HCT116 (cell line): ENCODE data around the gene ACRBP. TPM values are rescaled to one million over a fixed set of nuclear protein-coding genes. Genes with fewer than 3 reads are reported as not detected.

Experiments
- ATAC-seq: fragments of 200-7000 bp; cut with Tn5 transposase; 2 replicates; pipeline ENCODE4 v1.9.1; 2020; ENCODE audit warnings: mild to moderate bottlenecking, moderate library complexity
- BruUV-seq: library from RNA; stranded (reverse); fragments of 400-500 nt; replicated peaks from 2 replicates; lab custom pipeline; 2021; lab: Mats Ljungman, UMichigan
- CTCF ChIA-PET: fragments of 300-600 bp; sonication (Branson Sonifier 250); formaldehyde crosslinking; loops from one replicate; lab custom pipeline; 2021; ENCODE audit warnings: antibody characterized with exemption; lab: Charles Lee
- POLR2A ChIA-PET: fragments of 300-600, 350-600 bp; sonication (Branson Sonifier 250); formaldehyde crosslinking; loops from one replicate; lab custom pipeline; 2021; ENCODE audit warnings: antibody characterized with exemption; lab: Charles Lee
- RAD21 ChIA-PET, 2 experiments: fragments of 300-600 bp; sonication (Branson Sonifier 250); formaldehyde crosslinking; loops; one replicate each; lab custom pipeline; 2023; ENCODE audit warnings: low total read pairs in 2 of 2; ENCODE audit not compliant: uncharacterized antibody in 2 of 2, unreplicated experiment in 2 of 2, low non-redundant PET in 1 of 2; lab: Charles Lee
- DNase-seq: peaks from one replicate; pipeline ENCODE4 v3.0.0-alpha.2; 2010; ENCODE audit warnings: low read depth, low spot score
- H2AFZ ChIP-seq: fragments of 200-600 bp; shearing (Covaris generic), sonication (generic); 2 replicates; pipeline ENCODE4 v1.6.1; 2017; ENCODE audit warnings: low read depth, mixed run types, mixed read lengths, antibody characterized with exemption, low read length; ENCODE audit not compliant: poor library complexity, severe bottlenecking
- H3K27ac ChIP-seq: 2 replicates; pipeline ENCODE4 v1.5.1; 2012; ENCODE audit warnings: low read depth, low read length
- H3K27me3 ChIP-seq: fragments of 200-600 bp; sonication (generic); 2 replicates; pipeline ENCODE4 v1.6.1; 2016; ENCODE audit warnings: mixed run types, low read length, mixed read lengths; ENCODE audit not compliant: insufficient read depth
- H3K36me3 ChIP-seq, 2 experiments: fragments of 200-500 bp in 1 of 2; fragments of 200-600 bp in 1 of 2; sonication (Bioruptor generic) in 1 of 2; sonication (generic) in 1 of 2; 2 replicates each; pipeline versions ENCODE4 v1.5.1 to v1.6.1; 2014 to 2016; ENCODE audit warnings: low read length in 2 of 2, inconsistent platforms in 1 of 2, mixed read lengths in 1 of 2, mixed run types in 1 of 2; ENCODE audit not compliant: insufficient read depth in 2 of 2, control insufficient read depth in 1 of 2
- H3K4me1 ChIP-seq, 2 experiments: fragments of 200-600 bp in 1 of 2; sonication (generic) in 1 of 2; 2 replicates each; pipeline versions ENCODE4 v1.5.1 to v1.6.1; 2012 to 2017; ENCODE audit warnings: low read length in 2 of 2, inconsistent platforms in 1 of 2, mild to moderate bottlenecking in 1 of 2, mixed read lengths in 1 of 2, mixed run types in 1 of 2, moderate library complexity in 1 of 2; ENCODE audit not compliant: insufficient read depth in 2 of 2, control insufficient read depth in 1 of 2
- H3K4me2 ChIP-seq: fragments of 200-600 bp; sonication (generic); 2 replicates; pipeline ENCODE4 v1.6.1; 2017; ENCODE audit warnings: mixed run types, low read length, mixed read lengths
- H3K4me3 ChIP-seq, 2 experiments: fragments of 200-600 bp in 1 of 2; sonication (generic) in 1 of 2; replicated peaks in 1 of 2; 2 replicates each; pipeline ENCODE4 v1.5.1; 2011 to 2016; ENCODE audit warnings: low read length in 2 of 2, control low read depth in 1 of 2, low read depth in 1 of 2, mild to moderate bottlenecking in 1 of 2, mixed read lengths in 1 of 2, mixed run types in 1 of 2
- H3K79me2 ChIP-seq: fragments of 200-600 bp; sonication (generic); 2 replicates; pipeline ENCODE4 v1.6.1; 2017; ENCODE audit warnings: mild to moderate bottlenecking, mixed run types, low read length, moderate library complexity, mixed read lengths; ENCODE audit not compliant: insufficient read depth
- H3K9ac ChIP-seq: fragments of 200-600 bp; sonication (generic); 2 replicates; pipeline ENCODE4 v1.6.1; 2016; ENCODE audit warnings: low read length, mixed read lengths
- H3K9me2 ChIP-seq: fragments of 200-600 bp; sonication (generic), shearing (Covaris generic); 2 replicates; pipeline ENCODE4 v1.6.1; 2017; ENCODE audit warnings: mixed run types, mild to moderate bottlenecking, moderate library complexity; ENCODE audit not compliant: insufficient read depth
- H3K9me3 ChIP-seq, 2 experiments: fragments of 200-500 bp in 1 of 2; fragments of 200-600 bp in 1 of 2; sonication (Bioruptor generic) in 1 of 2; sonication (generic) in 1 of 2; 2 replicates each; pipeline ENCODE4 v1.6.1; 2014 to 2017; ENCODE audit warnings: low read length in 2 of 2, mixed read lengths in 2 of 2, inconsistent platforms in 1 of 2, low read depth in 1 of 2, mild to moderate bottlenecking in 1 of 2, mixed run types in 1 of 2, moderate library complexity in 1 of 2; ENCODE audit not compliant: control insufficient read depth in 1 of 2, insufficient read depth in 1 of 2
- H4K20me1 ChIP-seq: fragments of 200-600 bp; sonication (generic), shearing (Covaris generic); 2 replicates; pipeline ENCODE4 v1.6.1; 2017; ENCODE audit warnings: mixed run types, mild to moderate bottlenecking, moderate library complexity; ENCODE audit not compliant: insufficient read depth
- CEBPB ChIP-seq: IDR thresholded peaks from 2 replicates; pipeline ENCODE4 v1.6.1; 2012; ENCODE audit warnings: low read depth
- EGR1 ChIP-seq: IDR thresholded peaks from 2 replicates; pipeline ENCODE4 v1.6.1; 2012; ENCODE audit warnings: low read depth
- ELF1 ChIP-seq: IDR thresholded peaks from 2 replicates; pipeline ENCODE4 v1.6.1; 2012; ENCODE audit warnings: low read depth, borderline replicate concordance
- EZH2 ChIP-seq: fragments of 200-600 bp; sonication (generic); IDR thresholded peaks from 2 replicates; pipeline ENCODE4 v1.6.1; 2017; ENCODE audit warnings: antibody characterized with exemption, mixed run types
- EZH2phosphoT487 ChIP-seq: fragments of 200-600 bp; IDR thresholded peaks from 2 replicates; pipeline ENCODE4 v1.6.1; 2018; ENCODE audit warnings: antibody characterized with exemption, borderline replicate concordance
- FOSL1 ChIP-seq: IDR thresholded peaks from 2 replicates; pipeline ENCODE4 v1.6.1; 2012; ENCODE audit warnings: low read depth
- JUND ChIP-seq: IDR thresholded peaks from 2 replicates; pipeline ENCODE4 v1.6.1; 2012
- POLR2A ChIP-seq: IDR thresholded peaks from 2 replicates; pipeline ENCODE4 v1.7.0; 2011; ENCODE audit warnings: borderline replicate concordance; ENCODE audit not compliant: insufficient read depth, insufficient read length; ENCODE audit errors: extremely low read depth
- POLR2AphosphoS5 ChIP-seq: IDR thresholded peaks from 2 replicates; pipeline ENCODE4 v1.6.1; 2011; ENCODE audit warnings: mild to moderate bottlenecking, low read depth, low read length, moderate library complexity
- RAD21 ChIP-seq: IDR thresholded peaks from 2 replicates; pipeline ENCODE4 v1.6.1; 2012; ENCODE audit warnings: low read depth, mild to moderate bottlenecking
- SIN3A ChIP-seq: IDR thresholded peaks from 2 replicates; pipeline ENCODE4 v1.6.1; 2012; ENCODE audit warnings: low read depth
- SP1 ChIP-seq: IDR thresholded peaks from 2 replicates; pipeline ENCODE4 v1.6.1; 2012; ENCODE audit warnings: low read depth
- SRF ChIP-seq: IDR thresholded peaks from 2 replicates; pipeline ENCODE4 v1.6.1; 2012; ENCODE audit warnings: low read depth
- TCF7L2 ChIP-seq: IDR thresholded peaks from 2 replicates; pipeline ENCODE4 v1.7.0; 2011; ENCODE audit warnings: borderline replicate concordance, inconsistent platforms; ENCODE audit not compliant: insufficient read depth, insufficient read length; ENCODE audit errors: extremely low read depth
- ZFX ChIP-seq: fragments of 450-650 bp; IDR thresholded peaks from 2 replicates; pipeline ENCODE4 v1.6.1; 2017
- ZNF274 ChIP-seq: fragments of 200-500 bp; sonication (Bioruptor generic); IDR thresholded peaks from 2 replicates; pipeline ENCODE4 v1.6.1; 2014; ENCODE audit warnings: mild to moderate bottlenecking, low read depth, low read length, inconsistent platforms
- intact Hi-C: fragments of 100-400 bp; cut with micrococcal nuclease; formaldehyde crosslinking; loops from 2 replicates; pipeline ENCODE4 v1.10.0; 2022
- total RNA-seq: library from RNA; stranded (reverse); gene quantifications from one replicate; pipeline ENCODE4 v1.2.1, GENCODE V29; 2021; ENCODE audit not compliant: unreplicated experiment
- TF ChIP-seq, protein P1 (sequence below): IDR thresholded peaks from 2 replicates; pipeline ENCODE4 v1.6.1; 2012
- TF ChIP-seq, protein P2 (sequence below): IDR thresholded peaks from 2 replicates; pipeline ENCODE4 v1.6.1; 2012; ENCODE audit warnings: low read depth
- TF ChIP-seq, protein P3 (sequence below), 3 experiments: fragments of 200-600 bp in 1 of 3; sonication (generic) in 1 of 3; IDR thresholded peaks in 2 of 3; conservative IDR thresholded peaks in 1 of 3; 2 replicates each; pipeline ENCODE4 v1.5.1; 2012 to 2017; ENCODE audit warnings: low read depth in 2 of 3, low read length in 2 of 3, antibody characterized with exemption in 1 of 3, borderline replicate concordance in 1 of 3, control low read depth in 1 of 3, mild to moderate bottlenecking in 1 of 3, mixed read lengths in 1 of 3, mixed run types in 1 of 3, moderate library complexity in 1 of 3; ENCODE audit not compliant: insufficient read depth in 1 of 3
- TF ChIP-seq, protein P4 (sequence below): IDR thresholded peaks from 2 replicates; pipeline ENCODE4 v1.6.1; 2011; ENCODE audit warnings: mild to moderate bottlenecking, low read length, moderate library complexity; ENCODE audit not compliant: insufficient replicate concordance; ENCODE audit errors: extremely low read depth

Gene ACRBP
- total RNA-seq, 1 experiment from 2014 or later = 1.0 TPM

DNA sequence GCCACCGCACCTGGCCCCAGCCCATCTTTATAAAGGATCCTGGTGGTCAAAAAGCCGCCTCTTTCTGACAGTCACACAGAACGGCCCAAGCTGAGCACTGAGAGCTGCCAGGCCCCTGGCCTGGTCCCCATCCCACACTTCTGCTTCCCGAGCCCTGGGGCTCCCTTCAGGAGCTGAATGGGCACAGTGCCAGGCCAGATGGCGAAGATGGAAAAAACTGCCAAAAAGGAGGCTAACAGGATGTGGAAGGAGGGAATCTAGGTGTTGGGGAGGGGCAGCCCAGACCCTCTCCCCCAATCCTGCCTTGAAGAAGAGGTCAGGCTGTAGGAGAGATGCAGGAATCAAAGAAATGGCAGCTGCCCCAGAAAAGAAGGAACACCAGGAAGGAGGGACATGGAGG, 16.5 kb downstream of the ACRBP start:
- Histone ChIP-seq H3K9ac (no peak overlapping the region), H3K9me2 (no peaks in the 10 kb centered on the region), H3K4me1 (peaks cover 8 to 18% of the 10 kb centered on the region in 2 experiments), H3K79me2 (no peaks in the 10 kb centered on the region), H3K36me3 (no peaks in the 10 kb centered on the region), H2AFZ (no peak overlapping the region), H3K9me3 (no peaks in the 10 kb centered on the region), H3K4me2 (no peak overlapping the region), H3K27ac (no peak overlapping the region), H4K20me1 (no peaks in the 10 kb centered on the region), H3K27me3 (no peaks in the 10 kb centered on the region), H3K4me3 (no peak overlapping the region)
- CTCF ChIA-PET = no interaction called here
- RAD21 ChIA-PET = interaction anchor here in 1 of 2 experiments (0.7 kb wide), 1 partner anchor 44 kb away, joined by 7 read pairs; no protein-coding TSS in a partner anchor
- no peak for TF ChIP-seq ZNF274
- TF ChIP-seq SIN3A = no peak
- no peak for TF ChIP-seq TCF7L2
- no peak for TF ChIP-seq FOSL1
- TF ChIP-seq CEBPB = no peak
- TF ChIP-seq, protein P1, sequence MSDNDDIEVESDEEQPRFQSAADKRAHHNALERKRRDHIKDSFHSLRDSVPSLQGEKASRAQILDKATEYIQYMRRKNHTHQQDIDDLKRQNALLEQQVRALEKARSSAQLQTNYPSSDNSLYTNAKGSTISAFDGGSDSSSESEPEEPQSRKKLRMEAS = no peak
- TF ChIP-seq POLR2A = no peak
- no peak for TF ChIP-seq EZH2
- TF ChIP-seq RAD21 = no peak
- TF ChIP-seq JUND = no peak
- TF ChIP-seq POLR2AphosphoS5 = no peak
- TF ChIP-seq, protein P2, sequence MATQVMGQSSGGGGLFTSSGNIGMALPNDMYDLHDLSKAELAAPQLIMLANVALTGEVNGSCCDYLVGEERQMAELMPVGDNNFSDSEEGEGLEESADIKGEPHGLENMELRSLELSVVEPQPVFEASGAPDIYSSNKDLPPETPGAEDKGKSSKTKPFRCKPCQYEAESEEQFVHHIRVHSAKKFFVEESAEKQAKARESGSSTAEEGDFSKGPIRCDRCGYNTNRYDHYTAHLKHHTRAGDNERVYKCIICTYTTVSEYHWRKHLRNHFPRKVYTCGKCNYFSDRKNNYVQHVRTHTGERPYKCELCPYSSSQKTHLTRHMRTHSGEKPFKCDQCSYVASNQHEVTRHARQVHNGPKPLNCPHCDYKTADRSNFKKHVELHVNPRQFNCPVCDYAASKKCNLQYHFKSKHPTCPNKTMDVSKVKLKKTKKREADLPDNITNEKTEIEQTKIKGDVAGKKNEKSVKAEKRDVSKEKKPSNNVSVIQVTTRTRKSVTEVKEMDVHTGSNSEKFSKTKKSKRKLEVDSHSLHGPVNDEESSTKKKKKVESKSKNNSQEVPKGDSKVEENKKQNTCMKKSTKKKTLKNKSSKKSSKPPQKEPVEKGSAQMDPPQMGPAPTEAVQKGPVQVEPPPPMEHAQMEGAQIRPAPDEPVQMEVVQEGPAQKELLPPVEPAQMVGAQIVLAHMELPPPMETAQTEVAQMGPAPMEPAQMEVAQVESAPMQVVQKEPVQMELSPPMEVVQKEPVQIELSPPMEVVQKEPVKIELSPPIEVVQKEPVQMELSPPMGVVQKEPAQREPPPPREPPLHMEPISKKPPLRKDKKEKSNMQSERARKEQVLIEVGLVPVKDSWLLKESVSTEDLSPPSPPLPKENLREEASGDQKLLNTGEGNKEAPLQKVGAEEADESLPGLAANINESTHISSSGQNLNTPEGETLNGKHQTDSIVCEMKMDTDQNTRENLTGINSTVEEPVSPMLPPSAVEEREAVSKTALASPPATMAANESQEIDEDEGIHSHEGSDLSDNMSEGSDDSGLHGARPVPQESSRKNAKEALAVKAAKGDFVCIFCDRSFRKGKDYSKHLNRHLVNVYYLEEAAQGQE = no peak
- TF ChIP-seq ZFX = no peak
- no peak for TF ChIP-seq SRF
- TF ChIP-seq, protein P3, sequence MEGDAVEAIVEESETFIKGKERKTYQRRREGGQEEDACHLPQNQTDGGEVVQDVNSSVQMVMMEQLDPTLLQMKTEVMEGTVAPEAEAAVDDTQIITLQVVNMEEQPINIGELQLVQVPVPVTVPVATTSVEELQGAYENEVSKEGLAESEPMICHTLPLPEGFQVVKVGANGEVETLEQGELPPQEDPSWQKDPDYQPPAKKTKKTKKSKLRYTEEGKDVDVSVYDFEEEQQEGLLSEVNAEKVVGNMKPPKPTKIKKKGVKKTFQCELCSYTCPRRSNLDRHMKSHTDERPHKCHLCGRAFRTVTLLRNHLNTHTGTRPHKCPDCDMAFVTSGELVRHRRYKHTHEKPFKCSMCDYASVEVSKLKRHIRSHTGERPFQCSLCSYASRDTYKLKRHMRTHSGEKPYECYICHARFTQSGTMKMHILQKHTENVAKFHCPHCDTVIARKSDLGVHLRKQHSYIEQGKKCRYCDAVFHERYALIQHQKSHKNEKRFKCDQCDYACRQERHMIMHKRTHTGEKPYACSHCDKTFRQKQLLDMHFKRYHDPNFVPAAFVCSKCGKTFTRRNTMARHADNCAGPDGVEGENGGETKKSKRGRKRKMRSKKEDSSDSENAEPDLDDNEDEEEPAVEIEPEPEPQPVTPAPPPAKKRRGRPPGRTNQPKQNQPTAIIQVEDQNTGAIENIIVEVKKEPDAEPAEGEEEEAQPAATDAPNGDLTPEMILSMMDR (IDR thresholded peaks at IDR 0.05 in 2 of 3, conservative IDR thresholded peaks at IDR 0.05 in 1 of 3; ENCODE audit: borderline replicate concordance in 1 of 3, insufficient read depth in 1 of 3, low read depth in 2 of 3, low read length in 2 of 3) = no peak
- TF ChIP-seq SP1 = no peak
- no peak for TF ChIP-seq EZH2phosphoT487
- TF ChIP-seq, protein P4, sequence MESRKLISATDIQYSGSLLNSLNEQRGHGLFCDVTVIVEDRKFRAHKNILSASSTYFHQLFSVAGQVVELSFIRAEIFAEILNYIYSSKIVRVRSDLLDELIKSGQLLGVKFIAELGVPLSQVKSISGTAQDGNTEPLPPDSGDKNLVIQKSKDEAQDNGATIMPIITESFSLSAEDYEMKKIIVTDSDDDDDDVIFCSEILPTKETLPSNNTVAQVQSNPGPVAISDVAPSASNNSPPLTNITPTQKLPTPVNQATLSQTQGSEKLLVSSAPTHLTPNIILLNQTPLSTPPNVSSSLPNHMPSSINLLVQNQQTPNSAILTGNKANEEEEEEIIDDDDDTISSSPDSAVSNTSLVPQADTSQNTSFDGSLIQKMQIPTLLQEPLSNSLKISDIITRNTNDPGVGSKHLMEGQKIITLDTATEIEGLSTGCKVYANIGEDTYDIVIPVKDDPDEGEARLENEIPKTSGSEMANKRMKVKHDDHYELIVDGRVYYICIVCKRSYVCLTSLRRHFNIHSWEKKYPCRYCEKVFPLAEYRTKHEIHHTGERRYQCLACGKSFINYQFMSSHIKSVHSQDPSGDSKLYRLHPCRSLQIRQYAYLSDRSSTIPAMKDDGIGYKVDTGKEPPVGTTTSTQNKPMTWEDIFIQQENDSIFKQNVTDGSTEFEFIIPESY = no peak
- no peak for TF ChIP-seq EGR1
- no peak for TF ChIP-seq ELF1
- DNase-seq (no peak), ATAC-seq (no peak)
- POLR2A ChIA-PET = no interaction called here
- intact Hi-C loops = no loop called here
- no TSS peak for BruUV-seq
